Hindlimb muscle (tissue), 1 donor: ENCODE results near the gene C16orf46. TPM values are rescaled to one million over a fixed set of nuclear protein-coding genes. Genes with fewer than 3 reads are reported as not detected.
"Not testable (repeated sequence)": the region's sequence is repeated elsewhere in the genome, so short reads cannot be mapped to it uniquely, and the experiment has no call there.

ENCODE experiments used
- DNase-seq: peaks from one replicate; pipeline ENCODE4 v3.0.0-alpha.2; 2013
- polyA plus RNA-seq: library from polyadenylated mRNA; unstranded; fragments of 120-200 nt; gene quantifications from one replicate; pipeline ENCODE4 v1.2.1, GENCODE V29; 2013; ENCODE audit not compliant: insufficient read length

The C16orf46 gene, protein sequence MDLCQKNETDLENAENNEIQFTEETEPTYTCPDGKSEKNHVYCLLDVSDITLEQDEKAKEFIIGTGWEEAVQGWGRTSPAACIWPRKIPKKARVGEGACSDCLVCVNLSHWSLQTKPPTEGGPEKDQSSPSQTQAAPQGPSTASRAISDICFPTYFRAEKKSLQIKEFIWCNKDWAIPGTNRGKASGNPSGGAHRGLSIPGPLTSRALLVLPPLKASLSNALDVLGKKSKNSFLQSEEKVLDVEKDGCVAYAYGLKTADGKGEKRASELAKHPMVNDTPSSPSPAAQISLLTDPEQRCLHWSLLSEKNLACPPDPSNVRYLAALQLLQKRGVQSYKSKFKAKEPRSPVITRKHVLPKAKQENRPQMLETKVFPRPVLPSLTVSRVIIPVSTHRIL
- polyA plus RNA-seq = 0.56 TPM

DNA sequence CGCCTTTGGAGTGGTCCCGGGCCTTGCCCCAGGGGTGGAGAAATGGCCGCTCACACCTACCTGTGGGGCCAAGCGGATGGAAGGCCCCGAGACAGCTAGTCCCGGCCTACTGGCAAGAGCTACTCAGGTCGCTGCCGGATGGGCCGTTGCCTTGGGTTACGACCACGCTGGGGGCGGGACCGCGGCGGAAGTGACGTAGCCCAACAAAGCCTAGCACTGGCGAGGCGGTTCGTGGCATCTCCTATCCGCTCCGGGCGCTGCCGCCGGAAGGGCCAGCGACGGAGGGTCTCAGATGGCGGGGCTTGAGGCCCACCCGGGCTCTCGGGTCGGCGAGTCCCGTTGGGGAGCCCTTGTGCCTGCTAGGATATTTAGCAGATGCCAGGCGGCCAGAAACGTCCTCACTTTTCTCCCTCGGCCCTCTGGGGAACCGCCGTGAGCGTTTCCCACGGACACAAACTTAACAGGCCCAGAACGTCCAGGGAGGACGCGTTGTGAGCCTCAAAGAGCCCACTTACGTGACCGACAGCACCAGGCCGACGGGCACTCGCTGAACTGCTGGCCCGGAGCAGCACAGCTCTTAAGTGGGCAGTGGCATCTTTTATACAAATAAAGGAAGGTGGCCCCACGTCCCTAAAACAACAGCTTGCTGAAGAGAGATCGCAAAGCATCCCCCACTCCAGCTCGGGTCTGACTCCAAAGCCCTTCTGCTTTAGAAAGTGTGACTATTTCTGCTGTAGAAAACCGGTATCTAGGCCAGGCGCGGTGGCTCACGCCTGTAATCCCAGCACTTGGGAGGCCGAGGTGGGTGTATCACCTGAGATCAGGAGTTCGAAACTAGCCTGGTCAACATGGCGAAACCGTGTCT, at the start of gene C16orf46:
C16orf46 (minus strand) TSS at position 163 of the 865 bp plus-strand sequence. CDS start 13,283 bp downstream, outside the sequence.
- DNase-seq = peak; percentile 97

DNA sequence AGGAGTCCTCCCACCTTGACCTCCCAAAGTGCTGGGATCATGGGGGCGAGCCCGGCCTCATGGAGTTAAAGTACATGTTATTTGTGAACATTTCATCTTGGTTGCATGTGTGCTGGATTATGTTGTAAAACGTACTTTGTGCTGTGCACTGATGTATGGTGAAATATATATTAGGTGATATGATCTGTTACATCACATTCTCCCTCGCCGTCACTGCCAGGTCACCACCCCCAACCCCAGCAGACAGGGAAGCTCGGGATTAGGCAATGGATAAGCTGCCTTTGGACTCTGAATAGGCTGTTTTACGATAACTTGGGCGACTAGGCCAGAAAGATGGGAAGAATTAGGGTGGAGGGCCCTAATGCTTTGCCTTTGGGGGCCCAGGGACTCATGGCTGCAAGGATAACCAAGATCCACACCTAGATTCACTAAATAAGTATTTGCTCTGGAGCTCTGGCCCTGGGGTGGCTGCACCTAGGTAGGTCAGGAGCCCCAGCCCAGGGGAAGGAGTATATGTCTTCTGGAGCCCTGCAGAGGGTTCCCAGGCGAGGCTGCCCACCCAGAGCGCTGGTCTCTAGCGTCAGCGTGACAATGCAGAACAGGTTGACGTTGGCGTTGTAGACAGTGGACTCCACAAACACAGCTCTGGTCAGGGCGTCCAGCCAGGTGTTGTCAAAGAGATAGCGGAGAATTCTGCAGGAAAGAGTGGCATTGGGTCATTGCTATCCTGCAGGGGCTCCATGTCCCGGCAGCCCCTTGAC, 46.2 kb upstream of the C16orf46 start:
- DNase-seq = no peak

DNA sequence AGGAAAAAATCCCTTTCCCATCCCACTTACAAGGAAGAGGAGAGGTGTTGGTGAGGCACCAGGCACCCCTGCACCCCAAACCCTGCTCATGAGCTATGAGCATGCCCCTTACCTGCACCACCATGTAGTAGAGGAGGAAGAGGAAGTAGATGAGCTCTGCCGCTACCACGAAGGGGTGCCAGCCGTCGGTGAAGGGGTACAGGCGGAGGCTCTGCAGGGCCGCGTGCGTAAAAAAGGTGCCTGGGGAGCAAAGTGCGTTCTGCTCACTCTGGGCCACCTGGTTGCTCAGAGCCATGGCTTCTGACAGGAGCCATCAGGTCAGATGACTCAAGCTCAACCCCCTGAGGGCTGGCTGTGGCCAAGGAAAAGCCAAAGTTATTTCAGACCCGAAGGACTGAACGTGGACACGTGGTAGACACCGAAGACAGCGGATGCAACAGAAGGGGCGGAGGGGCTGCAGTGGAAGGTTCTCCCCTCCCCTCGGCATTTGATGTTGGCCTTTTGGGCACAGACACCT, 44.5 kb upstream of the C16orf46 start:
- no peak for DNase-seq

DNA sequence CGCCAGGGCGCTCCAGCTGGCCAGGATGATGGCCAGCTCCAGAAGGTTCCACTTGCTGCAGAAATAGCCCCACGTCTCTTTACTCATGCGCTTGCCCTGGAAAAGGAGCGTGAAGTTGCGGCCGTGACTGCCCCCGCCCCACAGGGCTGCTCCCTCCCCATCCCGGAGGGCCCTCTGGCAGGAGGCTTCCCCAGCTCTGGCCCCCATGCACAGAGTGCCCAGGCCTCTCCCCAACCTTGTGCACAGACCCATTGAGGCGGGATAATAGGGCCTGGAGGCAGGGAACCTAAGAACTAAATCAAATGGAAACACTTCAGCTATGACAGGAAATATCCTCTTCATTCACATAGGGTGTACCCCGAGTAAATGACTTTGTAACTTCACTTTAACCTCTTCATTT, 40.4 kb upstream of the C16orf46 start:
- no peak for DNase-seq

DNA sequence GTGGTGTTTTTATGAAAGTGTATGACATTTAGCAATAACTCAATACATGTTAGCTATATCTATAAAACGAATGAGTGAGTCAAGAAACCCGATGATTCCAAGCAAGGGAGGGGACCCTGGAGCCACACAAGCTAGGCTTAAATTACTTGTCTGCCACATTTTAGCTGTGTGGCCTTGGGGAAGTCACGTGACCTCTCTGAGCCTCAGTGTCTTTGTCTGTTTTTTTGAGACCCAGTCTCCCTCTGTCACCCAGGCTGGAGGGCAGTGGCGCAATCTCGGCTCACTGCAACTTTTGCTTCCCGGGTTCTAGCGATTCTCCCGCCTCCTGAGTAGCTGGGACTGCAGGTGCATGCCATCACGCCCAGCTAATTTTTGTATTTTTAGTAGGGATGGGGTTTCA, 39.2 kb upstream of the C16orf46 start:
- no peak for DNase-seq

DNA sequence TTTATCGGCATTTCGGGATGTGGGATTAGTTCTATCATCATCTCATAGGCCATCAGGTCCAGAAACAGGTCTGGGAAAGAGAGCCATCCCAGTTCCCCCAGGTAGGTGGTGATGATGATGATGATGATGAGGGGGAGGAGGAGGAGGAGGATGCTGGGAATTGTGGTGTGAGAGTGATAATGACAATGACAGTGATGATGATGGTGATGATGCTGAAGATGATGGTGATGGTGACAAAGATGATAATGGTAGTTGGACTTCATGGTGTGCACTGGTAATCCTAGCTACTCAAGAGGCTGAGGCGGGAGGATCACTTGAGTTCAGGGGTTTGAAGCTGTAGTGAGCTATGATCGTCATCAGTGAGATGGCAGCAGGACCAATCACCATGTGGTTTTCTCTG, 35.4 kb upstream of the C16orf46 start:
- DNase-seq = no peak

DNA sequence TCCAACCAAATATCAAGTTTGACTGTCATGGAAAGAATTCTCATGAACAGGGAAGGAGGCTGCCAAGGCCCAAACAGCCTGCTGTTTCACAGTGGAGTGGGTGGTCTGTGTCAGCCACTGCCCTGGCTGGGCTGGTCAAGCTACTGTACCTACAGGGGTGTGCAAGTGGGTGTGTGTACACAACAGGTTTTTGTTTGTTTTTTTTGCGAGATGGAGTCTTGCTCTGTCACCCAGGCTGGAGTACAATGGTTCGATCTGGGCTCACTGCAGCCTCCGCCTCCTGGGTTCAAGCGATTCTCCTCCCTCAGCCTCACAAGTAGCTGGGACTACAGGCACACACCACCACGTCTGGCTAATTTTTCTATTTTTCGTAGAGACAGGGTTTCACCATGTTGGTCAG, 32.2 kb upstream of the C16orf46 start:
- not testable (repeated sequence) for DNase-seq

DNA sequence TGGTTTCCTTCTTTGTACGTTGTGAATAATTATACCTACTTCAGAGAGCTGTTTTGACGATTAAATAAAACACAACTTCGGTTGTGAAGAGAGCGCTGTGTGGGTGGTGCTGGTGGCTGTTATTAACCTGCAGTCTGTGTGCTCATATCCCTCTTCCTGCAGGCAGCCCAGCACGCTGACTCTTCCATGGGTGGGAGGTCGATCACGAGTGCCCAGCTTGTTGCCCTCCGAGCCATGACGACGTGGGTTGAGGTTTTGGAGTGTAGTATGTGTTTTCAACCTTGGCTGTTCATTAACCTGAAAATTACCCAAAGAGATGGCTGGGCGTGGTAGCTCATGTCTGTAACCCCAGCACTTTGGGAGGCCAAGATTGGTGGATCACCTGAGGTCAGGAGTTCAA, 30.5 kb upstream of the C16orf46 start:
- no peak for DNase-seq

DNA sequence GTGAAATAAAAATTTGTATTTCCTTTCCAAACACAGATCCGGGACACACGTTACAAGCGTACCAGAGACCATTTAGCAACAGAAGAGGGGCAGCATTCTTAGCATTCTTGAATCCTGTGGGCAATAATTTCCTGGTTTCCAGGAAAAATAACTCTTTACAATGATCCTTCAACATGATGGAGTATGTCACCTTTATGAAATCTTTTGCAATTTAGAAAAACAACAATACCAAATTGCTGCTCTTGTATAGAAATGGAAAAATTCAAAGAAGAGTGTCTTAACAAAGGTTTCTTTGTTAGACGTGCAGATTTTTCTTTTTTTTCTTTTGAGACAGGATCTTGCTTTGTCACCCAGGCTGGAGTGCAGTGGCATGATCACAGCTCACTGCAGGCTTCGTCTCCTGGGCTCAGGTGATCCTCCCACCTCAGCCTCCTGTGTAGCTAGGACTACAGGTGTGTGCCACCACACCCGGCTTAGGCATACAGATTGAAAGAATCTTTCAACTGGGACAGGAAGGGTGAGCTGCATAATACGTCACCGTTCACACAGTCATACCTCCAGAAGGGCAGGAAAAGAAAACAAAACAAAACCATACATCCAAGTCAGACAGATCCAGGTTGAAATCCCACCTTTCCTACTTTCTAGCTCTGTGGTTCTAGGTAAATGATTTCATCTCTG, 29.9 kb upstream of the C16orf46 start:
- no peak for DNase-seq

DNA sequence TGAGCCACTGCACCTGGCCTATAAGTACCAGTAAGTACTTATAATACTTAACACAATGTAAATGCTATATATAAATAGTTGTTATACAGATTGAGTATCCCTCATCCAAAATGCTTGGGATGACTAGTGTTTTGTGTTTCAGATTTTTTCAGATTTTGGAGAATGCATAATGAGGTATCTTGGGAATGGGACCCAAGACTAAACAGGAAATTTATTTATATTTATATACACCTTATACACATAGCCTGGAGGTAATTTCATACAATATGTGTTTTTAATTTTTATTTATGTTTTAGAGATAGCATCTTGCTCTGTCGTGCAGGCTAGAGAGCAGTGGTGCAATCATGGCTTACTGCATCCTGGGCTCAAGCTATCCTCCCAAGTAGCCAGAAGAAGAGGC, 28.9 kb upstream of the C16orf46 start:
- DNase-seq = no peak

DNA sequence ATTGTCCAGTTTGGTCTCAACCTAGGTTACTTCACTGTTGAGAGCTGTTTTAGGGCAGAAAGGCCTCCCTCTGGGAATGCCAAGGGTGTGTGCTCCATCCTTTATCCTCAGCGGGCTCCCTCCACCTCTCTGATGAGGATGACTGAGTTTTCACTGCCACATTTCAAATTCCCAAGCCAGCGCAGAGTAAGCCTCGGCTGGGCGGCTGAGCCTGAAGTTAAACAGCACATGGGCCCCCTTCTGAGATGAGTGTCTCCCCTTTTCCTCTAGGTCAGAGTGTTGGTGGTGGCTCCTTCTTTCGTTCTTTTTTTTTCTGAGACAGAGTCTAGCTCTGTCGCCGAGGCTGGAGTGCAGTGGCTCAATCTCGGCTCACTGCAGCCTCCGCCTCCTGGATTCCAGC, 24.7 kb upstream of the C16orf46 start:
- DNase-seq = no peak

DNA sequence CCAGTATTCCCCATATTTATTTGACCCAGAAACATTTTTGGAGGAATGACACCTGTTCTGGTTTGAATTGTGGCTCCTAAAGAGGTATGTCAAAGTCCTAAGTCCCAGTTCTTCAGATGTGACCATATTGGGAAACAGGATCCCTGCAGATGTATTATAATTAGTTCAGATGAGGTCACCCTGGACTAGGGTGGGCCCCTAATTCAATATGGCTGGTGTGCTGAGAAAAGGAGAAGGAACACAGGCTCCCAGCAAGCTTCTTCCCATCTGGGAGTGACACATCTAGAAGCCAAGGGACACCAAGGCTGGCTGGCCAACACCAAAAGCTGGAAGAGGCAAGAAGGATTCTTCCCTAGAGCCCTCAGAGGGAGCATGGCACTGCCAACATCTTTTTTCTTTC, 22.9 kb upstream of the C16orf46 start:
- no peak for DNase-seq

DNA sequence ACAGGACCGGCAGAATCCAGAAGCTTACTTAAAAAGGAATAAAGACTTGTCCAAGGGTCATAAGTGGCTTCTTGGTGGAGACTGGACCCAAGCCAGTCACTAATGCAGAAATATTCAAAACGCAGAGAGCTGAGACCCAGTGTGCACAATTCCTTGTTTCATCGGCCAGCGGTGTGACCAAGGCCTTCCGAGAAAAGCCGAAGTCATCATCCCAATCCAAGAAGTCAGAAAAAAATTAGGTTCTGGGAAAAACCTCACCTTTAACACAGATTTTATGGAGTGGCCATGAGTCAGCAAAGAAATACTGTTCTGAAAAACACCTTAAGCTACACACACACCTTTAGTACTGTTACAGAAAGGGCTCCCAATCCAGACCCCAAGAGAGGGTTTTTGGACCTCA, 20.2 kb upstream of the C16orf46 start:
- no peak for DNase-seq

DNA sequence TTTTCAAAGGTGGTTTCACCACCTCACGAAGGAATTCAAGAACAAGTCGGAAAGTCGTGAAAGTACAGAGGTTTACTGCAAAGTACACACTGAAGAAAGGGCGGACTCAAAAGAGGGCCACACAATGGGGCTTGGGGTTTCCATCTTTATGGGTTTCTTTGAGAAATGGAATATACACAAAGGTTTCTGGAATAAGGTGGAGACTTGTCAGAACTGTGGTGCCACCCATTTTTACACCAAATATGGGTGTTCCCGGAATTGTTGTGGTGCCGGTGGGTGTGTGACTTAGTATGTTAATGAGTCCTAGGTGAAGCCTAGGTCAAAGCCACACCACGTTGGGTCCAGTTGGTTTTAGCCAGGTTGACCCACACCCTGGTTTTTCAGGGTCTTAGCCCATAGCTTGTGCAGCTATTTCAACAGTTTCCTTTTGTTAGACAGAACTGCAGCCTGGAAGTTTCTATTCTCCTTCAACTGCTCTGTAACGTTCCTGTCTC, 19.7 kb upstream of the C16orf46 start:
- no peak for DNase-seq

DNA sequence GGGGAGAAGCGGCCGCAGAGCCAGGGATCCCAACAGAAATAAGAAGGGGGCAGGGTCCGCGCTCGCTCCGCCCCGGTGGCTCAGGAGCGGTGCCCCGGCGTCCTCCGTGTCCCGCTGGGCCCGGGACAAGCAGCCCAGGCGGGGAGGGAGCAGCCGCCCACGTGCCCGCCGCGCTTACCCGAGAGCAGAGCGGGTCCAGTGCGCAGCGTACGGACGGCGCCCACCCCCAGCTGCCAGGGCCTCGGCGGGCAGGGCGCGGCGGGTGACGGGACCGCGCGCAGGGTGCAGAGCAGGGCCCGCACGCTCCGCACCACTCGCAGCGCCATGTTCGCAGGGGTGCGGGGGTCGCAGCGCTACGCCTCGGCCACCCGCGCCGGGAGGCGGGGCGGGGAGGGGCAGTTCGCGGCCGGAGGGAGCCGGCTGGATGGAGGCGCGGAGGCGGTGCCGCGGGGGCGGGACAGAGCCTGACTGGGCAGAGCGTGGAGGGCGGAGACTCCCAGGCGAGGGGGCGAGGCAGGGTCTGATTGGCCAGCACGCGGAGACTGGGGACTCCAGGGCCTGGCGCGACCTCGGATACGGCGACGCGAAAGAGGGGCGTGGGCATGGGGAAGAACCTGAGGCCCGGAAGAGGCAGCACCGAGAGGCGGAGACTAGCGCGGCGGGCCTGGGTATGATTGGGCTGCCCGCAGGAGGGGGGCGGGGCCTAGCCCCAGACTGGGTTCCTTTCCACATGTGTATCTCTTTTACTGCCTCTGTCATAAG, 19.1 kb upstream of the C16orf46 start, which contains the start of gene GCSH:
GCSH (minus strand) TSS at position 443 of the 762 bp plus-strand sequence; CDS start at position 326, 117 bp downstream.
- DNase-seq = peak; percentile 99

DNA sequence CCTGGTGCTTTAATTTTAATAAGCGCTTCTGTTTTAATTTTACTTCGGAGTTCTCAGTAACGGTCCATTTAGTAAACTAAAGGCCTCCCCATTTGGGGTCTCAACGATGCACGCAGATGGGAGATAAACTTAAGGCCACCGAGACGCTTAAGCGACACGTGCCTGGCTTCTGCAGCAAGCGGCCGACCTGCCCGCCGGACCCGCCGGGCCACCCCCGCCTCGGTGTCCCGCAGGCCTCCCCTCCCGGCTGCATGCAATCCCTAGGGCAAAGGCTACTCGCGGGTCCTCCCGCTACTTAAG, 18.6 kb upstream of the C16orf46 start:
- DNase-seq = no peak

DNA sequence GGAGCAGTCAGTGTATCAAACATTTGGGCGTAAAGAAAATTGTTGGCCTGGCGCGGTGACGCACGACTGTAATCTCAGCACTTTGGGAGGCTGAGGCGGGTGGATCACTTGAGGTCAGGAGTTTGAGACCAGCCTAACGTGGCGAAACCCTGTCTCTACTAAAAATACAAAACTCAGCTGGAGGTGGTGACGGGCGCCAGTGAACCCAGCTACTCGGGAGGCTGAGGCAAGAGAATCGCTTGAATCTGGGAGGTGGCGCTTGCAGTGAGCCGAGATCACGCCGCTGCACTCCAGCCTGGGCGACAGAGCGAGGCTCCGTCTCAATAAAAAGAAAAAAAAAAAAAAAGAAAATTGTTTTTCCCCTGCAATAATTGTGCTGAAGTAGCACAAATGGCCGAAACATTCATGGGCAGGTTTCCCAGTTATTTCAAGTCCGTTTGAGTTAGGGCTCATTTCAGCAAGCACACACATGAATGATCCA, 17.8 kb upstream of the C16orf46 start:
- peak; percentile 39 for DNase-seq

DNA sequence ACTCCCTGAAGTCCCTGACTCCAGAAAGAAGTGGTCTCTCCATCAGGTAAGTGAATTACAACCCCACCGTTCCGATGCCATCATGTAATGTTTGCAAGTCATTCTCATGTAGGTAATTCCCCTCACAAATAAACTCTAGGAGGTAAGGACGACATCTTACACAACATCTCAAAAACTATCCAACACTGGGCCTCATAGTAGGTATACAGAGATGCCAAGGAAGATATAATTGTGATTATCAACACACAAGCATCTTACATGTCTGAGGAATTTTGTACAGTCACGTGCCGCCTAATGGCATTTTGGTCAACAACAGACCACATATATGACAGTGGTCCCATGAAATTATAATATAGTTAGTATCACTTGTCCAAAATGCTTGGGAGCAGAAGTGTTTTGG, 11.8 kb upstream of the C16orf46 start:
- DNase-seq = no peak

DNA sequence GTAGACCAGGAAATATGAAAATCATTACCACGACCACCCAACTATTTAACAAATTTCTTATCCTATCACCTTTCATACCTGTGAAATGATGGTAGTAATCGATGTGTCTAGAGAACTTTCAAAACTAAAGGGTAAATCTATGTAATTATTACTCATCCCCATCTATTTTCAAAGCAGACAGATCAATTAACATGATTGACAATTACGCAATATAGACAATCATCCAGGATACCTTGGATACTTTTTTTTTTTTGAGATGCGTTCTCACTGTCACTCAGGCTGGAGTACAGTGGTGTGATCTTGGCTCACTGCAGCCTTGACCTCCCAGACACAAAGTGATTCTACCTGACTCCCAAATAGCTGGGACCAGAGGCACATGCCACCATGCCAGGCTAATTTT, 4.0 kb upstream of the C16orf46 start:
- no peak for DNase-seq

DNA sequence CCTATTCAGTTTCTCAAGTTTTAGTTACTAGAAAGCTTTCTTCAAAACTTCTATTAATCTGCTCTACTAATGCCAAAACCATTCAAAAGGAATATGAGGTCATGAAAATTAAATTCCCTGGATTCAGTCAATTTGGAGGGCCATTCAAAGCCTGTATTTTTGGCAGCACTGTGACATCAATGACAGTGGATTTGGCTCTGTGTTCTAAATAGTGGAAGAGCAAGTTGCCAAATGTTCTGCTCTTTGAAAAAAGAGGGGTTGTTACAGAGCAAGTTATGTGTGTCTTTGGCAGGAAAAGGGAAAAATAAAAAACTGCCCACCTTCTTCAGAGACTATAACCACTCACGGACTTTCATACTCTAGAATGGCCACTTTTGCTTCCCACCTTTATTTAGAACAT, 3.2 kb upstream of the C16orf46 start:
- DNase-seq = no peak

DNA sequence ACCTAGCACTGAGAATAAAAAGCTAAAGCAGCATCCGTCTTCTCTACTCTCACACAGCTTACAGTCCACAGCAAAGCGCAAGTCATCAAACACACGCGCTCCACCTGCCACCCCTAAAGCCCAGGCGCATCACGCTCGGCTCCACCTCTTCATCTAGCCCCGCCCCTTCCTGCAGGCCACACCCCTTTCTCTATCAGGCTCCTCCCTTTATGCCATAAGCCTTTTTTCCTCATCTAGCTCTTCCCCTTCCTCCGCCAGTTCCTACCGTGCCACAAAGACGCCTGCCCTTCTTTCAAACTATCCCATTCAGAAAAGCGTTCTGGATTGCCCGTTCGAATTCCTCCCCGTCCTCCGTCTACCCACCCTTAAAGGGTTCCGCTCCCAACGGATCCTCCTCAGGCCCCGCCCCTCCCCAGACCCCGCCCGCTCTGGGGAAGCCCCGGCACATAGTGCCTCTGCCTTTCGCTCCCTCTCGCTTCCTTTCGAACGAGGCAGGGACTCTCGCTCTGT, 417 bp downstream of the C16orf46 start:
- DNase-seq = no peak
